ENCODE data around the gene GABBR2. TPM values are rescaled to one million over a fixed set of nuclear protein-coding genes. Genes with fewer than 3 reads are reported as not detected.

The GABBR2 gene
- polyA plus RNA-seq, 1 of the 3 experiments (the other 2 are of a cell fraction) = not detected

DNA sequence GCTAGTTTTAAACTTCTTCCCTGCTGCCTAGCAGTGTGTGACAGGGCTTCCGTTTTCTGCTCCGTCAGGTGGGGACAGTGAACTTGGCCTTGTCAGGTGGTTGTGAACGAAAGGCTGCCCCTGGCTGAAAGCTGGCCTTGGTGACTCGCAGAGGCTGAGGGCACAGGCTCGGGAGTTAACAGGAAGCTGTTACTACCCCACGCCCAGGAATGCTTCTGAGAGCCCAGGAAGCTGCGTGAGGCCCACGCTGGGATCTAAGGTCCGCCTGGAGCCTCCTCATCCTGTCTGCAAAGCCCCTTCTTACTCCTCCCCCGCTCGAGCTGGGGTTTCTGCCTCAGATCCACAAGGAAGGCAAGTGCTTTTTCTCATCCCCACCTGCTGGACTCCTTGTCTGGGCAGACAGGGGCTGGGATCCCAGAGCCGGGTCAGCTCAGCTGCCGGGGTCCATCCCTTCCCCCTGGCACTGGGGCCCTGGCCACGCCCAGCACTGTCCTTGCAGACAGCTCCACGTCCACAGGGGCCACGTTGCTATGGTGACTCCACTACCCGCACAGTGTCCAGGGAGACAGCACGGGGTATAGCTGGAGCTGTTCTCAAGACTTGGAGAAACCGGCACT lies 328.6 kb downstream of the GABBR2 start:
- H4K20me1 ChIP-seq (ENCODE audit: insufficient read depth) = no peaks in the 10 kb centered on the region
- H3K79me2 ChIP-seq (ENCODE audit: insufficient read depth) = no peaks in the 10 kb centered on the region
- H3K27me3 ChIP-seq (ENCODE audit: insufficient read depth) = no peaks in the 10 kb centered on the region
- no peak overlapping the region for H3K4me3 ChIP-seq (ENCODE audit: low read depth in 2 of 2, low read length in 1 of 2)
- DNase-seq = peak; percentile 19
- H3F3A ChIP-seq (replicated peaks; ENCODE audit: insufficient read depth) = no peaks in the 10 kb centered on the region
- H2AFZ ChIP-seq (ENCODE audit: low read depth) = peak overlapping the region; percentile 75
- ChIA-PET CTCF (interaction anchor here (0.6 kb wide), 1 partner anchor 40 kb away, joined by 3 read pairs; no protein-coding TSS in a partner anchor), POLR2A (no interaction called here)
- no peaks in the 10 kb centered on the region for H3K36me3 ChIP-seq (replicated peaks in 1 of 2; ENCODE audit: control insufficient read depth in 1 of 2, insufficient read depth in 2 of 2, low read length in 1 of 2)
- no peak overlapping the region for H3K4me2 ChIP-seq
- TF ChIP-seq SIN3A (IDR thresholded peaks at IDR 0.05; ENCODE audit: borderline replicate concordance, low read depth, low read length) (no peak), GATA2 (CRISPR knock-in tag; IDR thresholded peaks at IDR 0.05) (no peak), POLR2AphosphoS5 (IDR thresholded peaks at IDR 0.05; ENCODE audit: low read depth, low read length) (no peak), TEAD4 (IDR thresholded peaks at IDR 0.05; ENCODE audit: borderline replicate concordance, insufficient read depth) (no peak), EZH2phosphoT487 (IDR thresholded peaks at IDR 0.05; ENCODE audit: borderline replicate concordance, low read depth) (no peak), IRF3 (IDR thresholded peaks at IDR 0.05; ENCODE audit: low read depth, low read length) (no peak), MXI1 (IDR thresholded peaks at IDR 0.05; ENCODE audit: low read depth, low read length) (no peak), USF1 (IDR thresholded peaks at IDR 0.05; ENCODE audit: borderline replicate concordance, low read depth) (no peak), EP300 (IDR thresholded peaks at IDR 0.05; ENCODE audit: borderline replicate concordance in 1 of 2, low read depth in 1 of 2, low read length in 1 of 2) (no peak), RFX5 (IDR thresholded peaks at IDR 0.05; ENCODE audit: low read length) (no peak), TCF12 (IDR thresholded peaks at IDR 0.05) (no peak), RAD21 (IDR thresholded peaks at IDR 0.05; ENCODE audit: low read length) (no peak), RXRA (IDR thresholded peaks at IDR 0.05; ENCODE audit: borderline replicate concordance, low read depth) (no peak)
- H3K9me2 ChIP-seq = no peaks in the 10 kb centered on the region
- H3K4me1 ChIP-seq (ENCODE audit: control insufficient read depth in 1 of 2, insufficient read depth in 2 of 2, low read depth in 1 of 2, low read length in 1 of 2) = peaks cover 0 to 5% of the 10 kb centered on the region in 2 experiments; a peak in 2 of 4 replicates
- 56% methylated on average over 15 of the region's 19 CpGs for WGBS (ENCODE audit: low lambda C conversion rate)
- no peaks in the 10 kb centered on the region for H3K9me3 ChIP-seq
- H3K9ac ChIP-seq = peak overlapping the region; percentile 15; the same call in 1 of the 2 replicates
- peak overlapping the region in 1 of 2 experiments; percentile 6; a peak in 1 of 4 replicates for H3K27ac ChIP-seq (ENCODE audit: low read depth in 2 of 2, low read length in 1 of 2)

GRCh38 chr9:98379572-98379971 lies 329.2 kb downstream of the GABBR2 start:
- Histone ChIP-seq H3K27me3 (ENCODE audit: insufficient read depth) (no peaks in the 10 kb centered on the region), H3K9me3 (no peaks in the 10 kb centered on the region), H4K20me1 (ENCODE audit: insufficient read depth) (no peaks in the 10 kb centered on the region), H3K9ac (peak overlapping the region; percentile 15; the same call in 1 of the 2 replicates), H3K79me2 (ENCODE audit: insufficient read depth) (no peaks in the 10 kb centered on the region), H3K9me2 (no peaks in the 10 kb centered on the region), H3F3A (replicated peaks; ENCODE audit: insufficient read depth) (peaks cover 3% of the 10 kb centered on the region), H3K4me3 (ENCODE audit: low read depth in 2 of 2, low read length in 1 of 2) (no peak overlapping the region), H3K4me2 (no peak overlapping the region), H3K4me1 (ENCODE audit: control insufficient read depth in 1 of 2, insufficient read depth in 2 of 2, low read depth in 1 of 2, low read length in 1 of 2) (peaks cover under 1 to 5% of the 10 kb centered on the region in 2 experiments; a peak in 2 of 4 replicates), H3K27ac (ENCODE audit: low read depth in 2 of 2, low read length in 1 of 2) (peak overlapping the region in 1 of 2 experiments; percentile 6; a peak in 1 of 4 replicates), H2AFZ (ENCODE audit: low read depth) (no peak overlapping the region), H3K36me3 (replicated peaks in 1 of 2; ENCODE audit: control insufficient read depth in 1 of 2, insufficient read depth in 2 of 2, low read length in 1 of 2) (no peaks in the 10 kb centered on the region)
- ChIA-PET POLR2A (no interaction called here), CTCF (no interaction called here)
- no peak for DNase-seq
- WGBS (ENCODE audit: low lambda C conversion rate) = 71% methylated on average over 1 of the region's 1 CpG
- TF ChIP-seq GABPA (IDR thresholded peaks at IDR 0.05; ENCODE audit: low read depth) (no peak), TEAD4 (IDR thresholded peaks at IDR 0.05; ENCODE audit: borderline replicate concordance, insufficient read depth) (no peak), TCF12 (IDR thresholded peaks at IDR 0.05) (no peak)
